ENCODE measurements around the gene CELSR3.

The CELSR3 gene

GRCh38 chr3:48636149-48636655 lies 26.5 kb downstream of the CELSR3 start:
- DNase-seq (ENCODE audit: extremely low read depth in 1 of 2, low read depth in 1 of 2), result no peak

- DNase-seq (ENCODE audit: extremely low read depth in 1 of 2, low read depth in 1 of 2), result peak; percentile 75 to 86
Measured at GRCh38 chr3:48635222-48636021, 27.3 kb downstream of the CELSR3 start, which contains the start of gene SLC26A6. Gene SLC26A6 (minus strand): TSS chr3:48635461. CDS start chr3:48635393, 68 bp downstream.

- peak in 1 of 2 donors; percentile 33 for DNase-seq (ENCODE audit: extremely low read depth in 1 of 2, low read depth in 1 of 2)
Measured at GRCh38 chr3:48634661-48635221, 27.9 kb downstream of the CELSR3 start.

- no peak for DNase-seq (ENCODE audit: extremely low read depth in 1 of 2, low read depth in 1 of 2)
Measured at GRCh38 chr3:48633743-48634142, 28.9 kb downstream of the CELSR3 start.

GRCh38 chr3:48633256-48633655 lies 29.4 kb downstream of the CELSR3 start:
- DNase-seq (ENCODE audit: extremely low read depth in 1 of 2, low read depth in 1 of 2), result no peak

- no peak for DNase-seq (ENCODE audit: extremely low read depth in 1 of 2, low read depth in 1 of 2)
Measured at GRCh38 chr3:48631516-48632448, 30.9 kb downstream of the CELSR3 start.

GRCh38 chr3:48630833-48631232 lies 31.9 kb downstream of the CELSR3 start:
- no peak for DNase-seq (ENCODE audit: extremely low read depth in 1 of 2, low read depth in 1 of 2)

- no peak for DNase-seq (ENCODE audit: extremely low read depth in 1 of 2, low read depth in 1 of 2)
Measured at GRCh38 chr3:48630407-48630806, 32.3 kb downstream of the CELSR3 start.

GRCh38 chr3:48629894-48630293 lies 32.8 kb downstream of the CELSR3 start:
- no peak for DNase-seq (ENCODE audit: extremely low read depth in 1 of 2, low read depth in 1 of 2)

GRCh38 chr3:48628277-48629017 lies 34.2 kb downstream of the CELSR3 start:
- no peak for DNase-seq (ENCODE audit: extremely low read depth in 1 of 2, low read depth in 1 of 2)

GRCh38 chr3:48625600-48625999 lies 37.1 kb downstream of the CELSR3 start:
- no peak for DNase-seq (ENCODE audit: extremely low read depth in 1 of 2, low read depth in 1 of 2)

GRCh38 chr3:48624767-48625166 lies 37.9 kb downstream of the CELSR3 start:
- DNase-seq (ENCODE audit: extremely low read depth in 1 of 2, low read depth in 1 of 2), result no peak

GRCh38 chr3:48623851-48624547 lies 38.7 kb downstream of the CELSR3 start:
- no peak for DNase-seq (ENCODE audit: extremely low read depth in 1 of 2, low read depth in 1 of 2)

- no peak for DNase-seq (ENCODE audit: extremely low read depth in 1 of 2, low read depth in 1 of 2)
Measured at GRCh38 chr3:48621461-48621869, 41.2 kb downstream of the CELSR3 start, which contains the start of gene TMEM89. Gene TMEM89 (minus strand): TSS chr3:48621769. CDS start chr3:48621756, 13 bp downstream.

GRCh38 chr3:48619541-48620524 lies 42.9 kb downstream of the CELSR3 start:
- no peak for DNase-seq (ENCODE audit: extremely low read depth in 1 of 2, low read depth in 1 of 2)

GRCh38 chr3:48617559-48617958 lies 45.1 kb downstream of the CELSR3 start:
- DNase-seq (ENCODE audit: extremely low read depth in 1 of 2, low read depth in 1 of 2), result no peak

- no peak for DNase-seq (ENCODE audit: extremely low read depth in 1 of 2, low read depth in 1 of 2)
Measured at GRCh38 chr3:48614044-48614443, 48.6 kb downstream of the CELSR3 start.

GRCh38 chr3:48612309-48612708 lies 50.4 kb downstream of the CELSR3 start:
- DNase-seq (ENCODE audit: extremely low read depth in 1 of 2, low read depth in 1 of 2), result no peak

Data from activated CD8-positive, alpha-beta memory T cell treated with anti-CD3 and anti-CD28 coated beads for 1 hour (primary cell).